Limb (tissue), 2 donors: ENCODE results near the gene RAB3IP.
"Not testable (repeated sequence)": the region's sequence is repeated elsewhere in the genome, so short reads cannot be mapped to it uniquely, and the experiment has no call there.

Source experiments
- DNase-seq, 2 donors: peaks; one replicate each; pipeline ENCODE4 v3.0.0-alpha.2; 2016; ENCODE audit errors: extremely low spot score in 2 of 2

The RAB3IP gene

DNA sequence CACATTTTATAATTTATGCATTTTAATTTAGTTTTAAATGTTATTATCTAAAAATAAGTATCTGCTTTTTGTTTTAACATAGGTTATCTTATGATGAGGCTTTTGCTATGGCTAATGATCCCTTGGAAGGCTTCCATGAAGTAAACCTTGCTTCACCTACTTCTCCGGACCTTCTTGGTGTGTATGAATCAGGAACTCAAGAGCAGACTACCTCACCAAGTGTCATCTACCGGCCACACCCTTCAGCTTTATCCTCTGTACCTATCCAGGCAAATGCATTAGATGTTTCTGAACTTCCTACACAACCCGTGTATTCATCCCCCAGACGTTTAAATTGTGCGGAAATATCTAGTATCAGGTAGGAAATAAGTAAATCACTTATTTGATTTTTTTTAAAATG, 16.6 kb downstream of the RAB3IP start:
- DNase-seq = no peak

GRCh38 chr12:69756088-69756755, 17.6 kb downstream of the RAB3IP start:
- DNase-seq = no peak

DNA sequence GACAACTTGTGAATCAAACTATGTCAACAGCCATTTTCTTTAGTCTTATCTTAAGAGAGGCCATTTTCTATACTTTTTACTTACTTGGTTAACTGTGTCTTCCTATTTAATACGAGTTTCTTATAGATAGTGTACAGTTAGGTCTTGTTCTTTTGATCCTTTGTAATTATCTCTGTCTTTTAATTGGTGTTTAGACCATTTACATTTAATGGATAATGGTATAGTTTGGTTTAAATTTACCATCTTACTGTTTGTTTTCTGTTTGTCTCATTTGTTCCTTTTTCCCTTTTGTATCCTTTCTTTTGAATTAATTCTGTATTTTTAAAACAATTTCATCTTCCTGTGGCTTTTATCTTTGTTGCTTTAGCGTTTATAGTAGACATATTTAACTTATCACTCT, 19.4 kb downstream of the RAB3IP start:
- no peak for DNase-seq

- not testable (repeated sequence) for DNase-seq
These were observed 20.9 kb downstream of the RAB3IP start for GRCh38 chr12:69759581-69759980.

GRCh38 chr12:69765515-69765914, 26.9 kb downstream of the RAB3IP start:
- DNase-seq = no peak

- no peak for DNase-seq
These were observed 27.6 kb downstream of the RAB3IP start for GRCh38 chr12:69766260-69766659.

GRCh38 chr12:69779928-69780327, 41.3 kb downstream of the RAB3IP start:
- peak in 1 of 2 donors; percentile 28 for DNase-seq

DNA sequence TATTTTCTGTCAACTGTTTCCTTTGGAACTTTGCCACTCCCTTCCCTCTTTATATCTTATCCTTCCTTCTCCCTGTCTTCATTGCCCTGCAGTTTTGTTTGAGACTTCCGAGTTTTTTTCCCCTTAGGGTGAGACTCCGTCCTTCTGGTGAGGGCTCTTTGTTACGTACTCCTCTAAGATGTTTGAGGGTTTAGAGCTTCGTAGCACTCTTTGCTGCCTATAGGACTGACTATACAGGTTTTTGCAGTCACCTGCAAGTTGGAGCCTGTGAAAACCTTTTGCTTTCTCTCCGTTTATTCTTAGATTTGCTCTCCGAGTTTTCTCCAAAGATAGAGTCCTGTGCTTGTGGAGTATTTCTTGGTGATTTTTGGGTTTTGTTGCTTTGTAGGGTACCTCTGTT, 44.7 kb downstream of the RAB3IP start:
- no peak for DNase-seq

DNA sequence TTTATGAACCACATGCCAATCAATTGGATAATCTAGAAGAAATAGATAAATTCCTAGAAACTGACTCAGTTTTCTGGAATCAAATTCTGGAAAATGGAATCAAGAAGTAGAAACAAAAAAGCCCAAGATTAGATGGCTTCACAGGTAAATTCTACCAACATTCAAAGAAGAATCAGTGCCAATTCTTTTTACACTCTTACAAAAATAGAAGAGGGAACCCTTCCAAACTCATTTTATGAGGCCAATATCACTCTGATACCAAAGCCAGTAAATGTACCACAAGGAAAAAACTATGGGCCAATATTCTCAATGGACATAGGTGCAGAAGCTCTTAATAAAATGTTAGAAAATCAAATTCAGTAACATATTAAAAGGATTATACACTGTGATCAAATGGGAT, 50.7 kb downstream of the RAB3IP start:
- no peak for DNase-seq

- no peak for DNase-seq
These were observed 53.9 kb downstream of the RAB3IP start for GRCh38 chr12:69792533-69792932.

DNA sequence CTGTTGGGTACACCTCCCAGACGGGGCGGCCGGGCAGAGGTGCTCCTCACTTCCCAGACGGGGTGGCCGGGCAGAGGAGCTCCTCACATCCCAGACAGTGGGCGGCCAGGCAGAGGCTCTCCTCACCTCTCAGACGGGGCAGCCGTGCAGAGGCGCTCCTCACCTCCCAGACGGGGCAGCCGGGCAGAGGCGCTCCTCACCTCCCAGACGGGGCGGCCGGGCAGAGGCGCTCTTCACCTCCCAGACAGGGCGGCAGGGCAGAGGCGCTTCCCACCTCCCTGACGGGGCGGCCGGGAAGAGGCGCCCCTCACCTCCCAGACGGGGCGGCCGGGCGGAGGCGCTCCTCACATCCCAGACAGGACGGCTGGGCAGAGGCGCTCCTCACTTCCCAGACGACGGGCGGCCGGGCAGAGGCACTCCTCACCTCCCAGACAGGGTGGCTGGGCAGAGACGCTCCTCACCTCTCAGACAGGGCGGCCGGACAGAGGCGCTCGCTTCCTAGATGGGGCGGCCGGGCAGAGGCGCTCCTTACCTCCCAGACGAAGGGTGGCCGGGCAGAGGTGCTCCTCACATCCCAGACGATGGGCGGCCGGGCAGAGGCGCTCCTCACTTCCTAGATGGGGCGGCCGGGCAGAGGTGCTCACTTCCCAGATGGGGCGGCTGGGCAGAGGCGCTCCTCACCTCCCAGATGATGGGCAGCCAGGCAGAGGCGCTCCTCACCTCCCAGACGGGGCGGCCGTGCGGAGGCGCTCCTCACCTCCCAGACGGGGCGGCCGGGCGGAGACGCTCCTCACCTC, 68.6 kb downstream of the RAB3IP start:
- not testable (repeated sequence) for DNase-seq

DNA sequence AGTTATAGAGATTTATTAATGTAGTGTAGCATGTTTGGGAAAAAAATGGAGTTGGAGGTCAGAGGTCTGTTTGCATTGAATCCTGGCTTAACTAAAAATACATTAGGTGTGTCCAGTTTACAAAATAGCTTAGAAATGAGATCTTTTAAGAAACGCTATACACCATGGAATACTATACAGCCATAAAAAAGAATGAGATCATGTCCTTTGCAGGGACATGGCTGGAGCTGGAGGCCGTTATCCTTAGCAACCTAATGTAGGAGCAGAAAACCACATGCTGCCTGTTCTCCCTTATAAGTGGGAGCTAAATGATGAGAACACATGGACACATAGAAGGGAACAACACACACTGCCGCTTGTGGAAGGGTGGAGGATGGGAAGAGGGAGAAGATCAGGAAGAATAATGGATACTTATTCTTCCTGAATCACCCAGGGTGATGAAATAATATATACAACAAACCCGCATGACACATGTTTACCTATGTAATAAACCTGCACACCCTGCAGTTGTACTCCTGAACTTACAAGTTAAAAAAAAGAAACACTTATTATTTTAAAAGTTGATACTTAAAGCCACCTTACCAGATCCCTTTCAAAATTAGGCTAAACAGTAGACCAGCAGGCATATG, 72.3 kb downstream of the RAB3IP start:
- DNase-seq = no peak

GRCh38 chr12:69816082-69816481, 77.4 kb downstream of the RAB3IP start:
- DNase-seq = no peak

GRCh38 chr12:69821032-69821455, 82.4 kb downstream of the RAB3IP start:
- DNase-seq = no peak

GRCh38 chr12:69821456-69822159, 82.9 kb downstream of the RAB3IP start:
- DNase-seq = peak in 1 of 2 donors; percentile 36

GRCh38 chr12:69822201-69822860, 83.7 kb downstream of the RAB3IP start:
- DNase-seq = no peak

DNA sequence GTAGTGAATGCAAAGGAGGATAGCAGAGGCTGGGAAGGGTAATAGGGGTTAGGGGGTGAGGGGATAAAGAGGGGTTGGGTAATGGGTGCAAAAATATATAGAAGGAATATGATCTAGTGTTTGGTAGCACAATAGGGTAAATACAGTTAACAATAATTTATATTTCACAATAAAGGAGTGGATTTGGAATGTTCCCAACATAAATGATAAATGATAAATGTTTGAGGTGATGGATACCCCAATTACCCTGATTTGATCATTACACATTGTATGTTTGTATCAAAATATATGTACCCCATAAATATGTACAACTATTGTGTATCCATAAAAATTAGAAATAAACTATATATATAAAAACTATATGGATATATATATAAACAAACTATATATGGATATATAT, 85.4 kb downstream of the RAB3IP start:
- no peak for DNase-seq

DNA sequence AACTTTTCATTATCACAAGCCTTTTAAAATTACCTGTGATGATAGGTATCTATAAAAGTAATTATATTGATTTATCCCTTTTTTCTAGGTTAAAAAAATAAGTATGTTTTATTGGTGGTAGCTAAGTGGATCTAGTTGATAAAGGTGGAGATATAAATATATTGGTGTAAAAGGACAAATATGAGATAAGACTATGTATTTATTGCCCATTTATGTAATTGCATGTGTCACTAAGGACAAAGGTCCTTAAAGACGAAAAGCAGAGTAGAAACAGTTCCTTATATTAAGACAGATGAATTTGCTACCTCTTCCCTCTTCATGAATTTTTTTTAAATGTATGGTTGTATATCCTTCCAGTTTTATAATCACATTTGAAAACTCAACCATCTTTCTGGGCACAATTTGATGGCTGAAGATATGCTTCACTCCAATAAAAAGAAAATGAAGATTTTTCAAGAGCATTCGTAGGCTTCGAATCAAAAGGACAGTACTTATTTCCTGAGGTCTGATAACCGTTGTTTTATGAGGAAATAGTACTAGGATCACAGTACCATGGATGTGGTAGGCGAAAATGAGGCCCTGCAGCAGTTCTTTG, 86.4 kb downstream of the RAB3IP start, which contains the start of gene MYRFL:
MYRFL (plus strand) TSS at position 262 of the 595 bp plus-strand sequence; CDS start at position 553, 291 bp downstream.
- no peak for DNase-seq

GRCh38 chr12:69828897-69829296, 90.2 kb downstream of the RAB3IP start:
- no peak for DNase-seq

DNA sequence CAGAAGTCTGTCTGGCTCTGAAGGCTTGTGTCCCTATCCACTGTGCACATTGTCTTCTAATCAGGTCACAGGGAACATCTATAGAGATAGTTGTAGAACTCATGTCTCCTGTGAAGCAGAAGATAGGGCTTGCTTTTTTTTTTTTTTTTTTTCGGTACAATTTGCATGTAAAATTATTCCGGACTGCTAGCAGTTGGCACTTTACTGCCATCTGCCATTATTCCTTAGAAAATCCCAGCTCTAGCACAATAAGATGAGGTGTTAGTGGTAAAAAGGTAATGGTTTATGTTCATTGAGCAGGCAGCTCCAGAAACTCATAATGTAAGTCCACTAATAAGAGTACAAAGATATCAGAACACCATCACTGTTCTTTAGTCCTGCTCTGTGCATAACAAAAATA, 95.0 kb downstream of the RAB3IP start:
- no peak for DNase-seq

DNA sequence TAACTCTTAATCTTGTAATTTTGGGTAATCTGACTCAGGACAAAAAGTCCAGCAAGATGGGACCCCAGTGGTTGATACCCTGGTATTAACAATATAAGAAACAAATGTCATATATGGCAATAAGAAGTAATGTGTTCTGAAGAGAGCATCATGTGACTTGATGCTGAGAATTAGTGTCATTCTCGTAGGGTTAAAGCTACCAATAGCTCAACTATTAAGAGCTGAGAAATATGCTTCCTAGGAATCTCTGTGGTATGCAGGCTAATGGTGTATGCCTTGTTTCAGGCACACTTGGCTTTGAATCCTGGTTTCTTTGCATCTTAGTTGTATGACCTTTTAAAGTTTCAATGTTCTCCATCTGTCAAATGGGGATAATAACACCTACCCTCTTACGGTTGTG, 95.5 kb downstream of the RAB3IP start:
- DNase-seq = no peak
